Measurements from ENCODE around the gene UBE3D. TPM values are rescaled to one million over a fixed set of nuclear protein-coding genes. Genes with fewer than 3 reads are reported as not detected.

The UBE3D gene
- total and polyA plus RNA-seq, 2 experiments from 2014 or later, result 17.5 to 31.4 TPM

- Histone ChIP-seq H2AFZ (no peak overlapping the region), H3K36me3 (ENCODE audit: insufficient read depth) (peaks cover 33% of the 10 kb centered on the region), H3F3A (replicated peaks; ENCODE audit: low read depth) (no peaks in the 10 kb centered on the region), H3K4me3 (no peak overlapping the region), H3K4me1 (ENCODE audit: insufficient read depth) (no peaks in the 10 kb centered on the region), H3K79me2 (replicated peaks; ENCODE audit: insufficient read depth) (no peaks in the 10 kb centered on the region), H3K27me3 (ENCODE audit: insufficient read depth) (no peaks in the 10 kb centered on the region), H4K20me1 (replicated peaks; ENCODE audit: insufficient read depth) (no peaks in the 10 kb centered on the region), H3K4me2 (no peak overlapping the region), H3K27ac (ENCODE audit: low read depth) (no peak overlapping the region), H3K9me2 (ENCODE audit: insufficient read depth) (no peaks in the 10 kb centered on the region)
- ATAC-seq (no peak), DNase-seq (ENCODE audit: low spot score) (no peak)
- H3K27ac Mint-ChIP-seq, result no peak overlapping the region
- H3K4me3 Mint-ChIP-seq, result no peak overlapping the region
- no peaks in the 10 kb centered on the region for H3K27me3 Mint-ChIP-seq (ENCODE audit: insufficient read depth, low read depth, poor library complexity)
- peaks cover 51% of the 10 kb centered on the region for H3K9me3 Mint-ChIP-seq
- peaks cover 70% of the 10 kb centered on the region for H3K36me3 Mint-ChIP-seq (ENCODE audit: low read depth)
- no peaks in the 10 kb centered on the region for H3K4me1 Mint-ChIP-seq
- TF ChIP-seq JUNB (IDR thresholded peaks at IDR 0.05; ENCODE audit: unreplicated experiment) (no peak), CTCF (conservative IDR thresholded peaks at IDR 0.05; ENCODE audit: low read depth in 2 of 2) (no peak), NANOG (IDR thresholded peaks at IDR 0.05; ENCODE audit: borderline replicate concordance) (no peak), ETS1 (IDR thresholded peaks at IDR 0.05) (no peak), ZNF331 (CRISPR knock-in tag; IDR thresholded peaks at IDR 0.05; ENCODE audit: low read depth) (no peak), POLR2AphosphoS5 (IDR thresholded peaks at IDR 0.05; ENCODE audit: low read depth) (no peak), ZNF462 (CRISPR knock-in tag; IDR thresholded peaks at IDR 0.05) (no peak), CREB1 (CRISPR knock-in tag; IDR thresholded peaks at IDR 0.05; ENCODE audit: low read depth) (no peak), EZH2 (IDR thresholded peaks at IDR 0.05; ENCODE audit: low read depth, unreplicated experiment) (no peak), STAT1 (IDR thresholded peaks at IDR 0.05; ENCODE audit: unreplicated experiment) (no peak), REST (IDR thresholded peaks at IDR 0.05; ENCODE audit: unreplicated experiment) (no peak)
Observed at GRCh38 chr6:83031689-83032088, 34.0 kb downstream of the UBE3D start.
